HG03139 (cell line): ENCODE measurements around the gene MYL9.

ENCODE experiments used
- ATAC-seq: cut with Tn5 transposase; IDR thresholded peaks from one replicate; pipeline ENCODE4 v1.9.1; 2021; ENCODE audit not compliant: unreplicated experiment

The MYL9 gene

DNA sequence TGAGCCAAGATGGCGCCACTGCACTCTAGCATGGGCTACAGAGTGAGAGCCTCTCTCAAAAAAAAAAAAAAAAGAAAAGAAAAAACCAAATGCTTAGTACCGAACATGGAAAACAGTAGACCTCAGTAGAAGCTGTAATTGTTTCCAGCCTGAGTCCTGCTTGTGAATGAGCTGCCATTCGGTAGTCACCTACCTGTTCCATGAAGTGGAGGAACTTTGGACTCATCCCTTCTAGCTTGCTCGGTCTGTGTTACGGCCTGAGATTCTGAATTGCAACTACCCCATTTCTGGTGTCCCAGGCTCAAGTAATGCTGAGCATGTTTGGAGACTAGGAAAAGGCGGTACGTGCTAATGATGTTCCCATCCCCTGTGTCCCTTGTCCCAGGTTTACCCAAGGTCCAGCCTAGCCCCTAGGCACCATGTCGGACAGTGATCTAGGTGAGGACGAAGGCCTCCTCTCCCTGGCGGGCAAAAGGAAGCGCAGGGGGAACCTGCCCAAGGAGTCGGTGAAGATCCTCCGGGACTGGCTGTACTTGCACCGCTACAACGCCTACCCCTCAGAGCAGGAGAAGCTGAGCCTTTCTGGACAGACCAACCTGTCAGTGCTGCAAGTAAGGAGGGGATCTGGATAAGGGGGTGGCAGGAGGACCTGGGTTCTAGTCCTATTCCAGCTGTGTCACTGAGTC, 37.2 kb downstream of the MYL9 start:
- no peak for ATAC-seq

DNA sequence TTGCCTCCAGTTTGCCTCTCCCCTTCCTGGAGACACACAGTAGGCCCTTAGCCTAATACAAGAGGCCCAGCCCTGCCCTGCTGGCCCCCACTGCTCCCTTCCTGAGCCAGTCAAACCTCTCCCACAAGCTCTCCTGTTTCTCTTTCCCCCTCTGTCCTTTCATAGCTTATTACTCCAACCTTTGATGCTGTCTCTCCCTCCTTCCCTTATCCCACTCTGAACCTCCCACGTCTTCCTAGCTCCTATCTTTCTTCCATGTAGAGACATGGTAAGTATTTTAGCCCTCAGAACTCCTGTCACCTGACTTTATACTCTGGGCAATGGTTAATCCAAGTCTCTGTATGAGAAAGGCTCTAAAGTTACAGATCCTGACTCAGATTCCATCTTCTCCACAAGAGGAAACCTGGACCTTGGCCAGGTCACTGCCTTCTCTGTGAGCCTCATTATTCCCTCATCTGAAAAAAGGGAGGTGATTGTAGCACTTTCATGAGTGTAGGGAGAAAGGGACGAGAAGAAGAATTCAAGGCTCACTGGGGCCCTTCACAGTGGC, 38.8 kb downstream of the MYL9 start:
- ATAC-seq = no peak

- no peak for ATAC-seq
These were observed 41.0 kb downstream of the MYL9 start for GRCh38 chr20:36582322-36582721.

GRCh38 chr20:36582821-36583220, 41.5 kb downstream of the MYL9 start:
- no peak for ATAC-seq

DNA sequence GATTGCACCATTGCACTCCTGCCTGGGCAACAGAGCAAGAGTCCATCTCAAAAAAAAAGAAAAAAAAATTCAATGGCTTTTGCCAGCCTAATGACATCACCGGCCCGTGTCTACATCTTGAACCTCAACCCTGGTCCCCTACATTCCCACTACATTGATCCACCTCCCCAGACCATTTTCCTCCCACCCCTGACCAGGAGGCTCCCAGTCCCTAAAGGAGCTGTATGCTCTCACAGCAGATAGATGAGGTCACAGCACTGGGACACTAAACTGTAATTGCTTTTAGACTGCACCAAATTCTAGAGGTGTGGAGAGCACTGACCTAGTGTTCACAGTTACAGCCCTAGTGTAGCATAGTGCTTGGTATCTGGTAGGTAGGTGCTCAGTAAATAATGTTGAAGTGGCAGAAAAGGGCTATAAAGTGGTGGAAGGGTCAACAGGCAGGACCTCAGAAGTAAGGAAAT, 42.7 kb downstream of the MYL9 start:
- ATAC-seq = no peak

DNA sequence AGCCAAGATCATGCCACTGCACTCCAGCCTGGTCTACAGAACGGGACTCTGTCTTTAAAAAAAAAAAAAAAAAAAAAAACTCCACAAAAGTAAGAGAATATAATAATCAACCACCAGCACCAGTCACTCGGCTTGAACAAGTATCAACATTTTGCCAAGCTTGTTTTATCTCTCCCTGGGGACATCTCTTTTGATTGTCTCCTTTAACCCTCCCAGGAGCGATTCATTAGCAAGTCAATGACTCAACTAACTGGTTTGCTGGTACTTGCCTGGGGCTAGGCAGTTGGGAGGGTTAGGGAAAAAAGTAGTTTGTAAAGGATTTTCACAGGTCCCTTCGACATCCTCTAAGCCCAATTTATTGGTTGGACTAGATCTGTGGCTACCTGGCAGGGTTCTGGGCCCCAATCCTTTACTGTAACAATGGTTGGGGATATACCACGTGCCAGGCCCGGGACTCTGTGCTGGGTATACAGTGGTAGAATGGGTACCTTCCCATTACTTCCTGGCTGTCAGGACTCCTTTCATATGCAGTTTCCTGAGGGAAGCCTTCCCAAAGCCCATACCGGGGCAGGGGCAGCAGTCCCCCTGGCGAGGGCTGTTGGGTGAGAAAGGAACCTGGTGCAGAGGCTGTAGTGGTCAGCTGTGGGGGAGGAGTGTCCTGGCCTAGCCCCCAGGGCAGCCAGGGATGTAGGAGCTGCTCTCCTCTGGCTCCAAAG, 44.2 kb downstream of the MYL9 start:
- ATAC-seq = no peak

- no peak for ATAC-seq
These were observed 46.2 kb downstream of the MYL9 start for GRCh38 chr20:36587388-36588070.

DNA sequence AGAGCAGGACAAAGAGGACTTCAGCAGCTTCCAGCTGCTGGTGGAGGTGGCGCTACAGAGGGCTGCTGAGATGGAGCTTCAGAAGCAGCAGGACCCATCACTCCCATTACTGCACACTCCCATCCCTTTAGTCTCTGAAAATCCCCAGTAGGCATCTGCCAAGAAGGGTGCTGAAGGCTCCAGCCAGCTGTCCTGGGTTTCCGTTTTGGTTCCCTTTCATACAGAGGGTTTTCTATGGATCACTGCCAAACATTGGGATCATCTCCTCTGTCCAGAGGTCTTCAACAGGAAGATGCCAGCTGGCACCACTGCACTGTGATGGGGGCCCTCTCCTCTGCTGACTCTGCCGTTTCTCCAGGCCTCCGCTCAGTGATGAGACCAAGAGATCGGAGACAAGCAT, 50.0 kb downstream of the MYL9 start:
- ATAC-seq = no peak

DNA sequence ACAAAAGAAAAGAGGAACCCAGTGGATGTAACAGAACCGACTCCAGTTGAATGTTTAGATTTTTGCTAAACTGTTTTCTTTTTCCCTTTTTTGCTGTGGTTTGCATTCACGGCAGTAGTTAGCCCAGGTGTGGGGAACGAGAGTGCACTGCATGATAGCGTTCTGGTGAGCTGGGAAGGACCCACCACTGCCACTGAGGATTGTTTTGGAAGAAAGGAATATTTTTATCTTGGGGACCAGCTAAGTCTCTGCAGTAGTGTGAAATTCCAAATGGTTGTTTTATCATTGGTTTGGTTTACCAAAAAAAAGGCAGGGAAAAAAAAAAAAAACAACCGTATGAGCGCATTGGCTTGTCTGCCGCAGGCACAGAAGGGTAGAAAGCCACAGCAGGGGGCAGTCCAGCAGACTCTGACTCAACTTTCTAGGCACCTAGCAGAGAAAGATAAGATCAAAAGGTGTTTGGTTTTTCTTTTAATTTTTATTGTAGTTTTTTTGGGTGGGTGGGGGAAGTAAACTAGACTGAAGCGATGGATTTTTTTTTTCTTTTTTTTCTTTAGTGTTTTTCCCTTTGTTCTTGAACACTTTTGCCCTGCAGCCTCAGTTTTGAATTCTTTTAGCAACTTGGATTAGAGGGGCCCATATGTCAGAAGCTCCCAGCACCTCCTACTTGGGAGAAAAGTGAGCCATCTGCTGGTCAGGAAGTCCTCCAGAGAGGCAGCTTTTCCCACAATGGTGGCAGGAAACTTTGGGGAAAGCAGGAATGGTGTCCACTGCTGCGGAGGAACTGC, 50.7 kb downstream of the MYL9 start:
- ATAC-seq = no peak

- no peak for ATAC-seq
These were observed 52.1 kb downstream of the MYL9 start for GRCh38 chr20:36593347-36593929.

DNA sequence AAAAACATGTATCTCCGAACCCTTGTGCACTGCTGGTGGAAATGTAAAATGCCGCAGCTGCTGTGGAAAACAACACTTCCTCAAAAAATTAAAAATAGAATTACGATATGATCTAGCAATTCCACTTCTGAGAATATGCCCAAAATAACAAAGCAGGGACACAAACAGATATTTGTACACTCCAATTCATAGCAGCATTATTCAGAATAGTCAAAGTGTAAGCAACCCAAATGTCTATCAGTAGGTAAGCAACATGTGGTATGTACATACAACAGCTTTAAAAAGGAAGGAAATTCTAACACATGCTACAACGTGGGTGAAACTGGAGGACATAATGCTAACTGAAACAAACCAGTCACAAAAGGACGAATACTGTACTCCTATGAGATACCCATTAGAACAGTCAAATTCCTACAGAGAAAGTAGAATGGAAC, 58.6 kb downstream of the MYL9 start:
- no peak for ATAC-seq
